SK-N-SH treated with all-trans-retinoic acid at 6 μM for 48 hours (cell line): ENCODE data around the gene SERTAD1.

Source experiments
- ATAC-seq: fragments of 200-7000 bp; cut with Tn5 transposase; 3 replicates; pipeline ENCODE4 v1.9.1; 2020; ENCODE audit warnings: mild to moderate bottlenecking, moderate library complexity
- ARNTL ChIP-seq: fragments of 450-650 bp; formaldehyde crosslinking; IDR thresholded peaks from 2 replicates; pipeline ENCODE4 v1.5.0; 2020; ENCODE audit warnings: low read depth, mild to moderate bottlenecking, moderate library complexity, borderline replicate concordance
- BACH2 ChIP-seq: fragments of 250-450 bp; sonication (Bioruptor Pico); IDR thresholded peaks from 2 replicates; pipeline ENCODE4 v1.9.0; 2021; ENCODE audit warnings: mild to moderate bottlenecking, borderline replicate concordance
- CREB5 ChIP-seq: fragments of 250-450 bp; sonication (Bioruptor Pico); IDR thresholded peaks from 2 replicates; pipeline ENCODE4 v1.5.1; 2020; ENCODE audit warnings: low read depth, mild to moderate bottlenecking, moderate library complexity
- CSDC2 ChIP-seq: fragments of 250-450 bp; sonication (Bioruptor Pico); IDR thresholded peaks from 2 replicates; pipeline ENCODE4 v1.5.0; 2020; ENCODE audit warnings: mild to moderate bottlenecking, moderate library complexity
- CSRNP3 ChIP-seq: fragments of 250-450 bp; sonication (Bioruptor Pico); IDR thresholded peaks from 2 replicates; pipeline ENCODE4 v1.5.1; 2021; ENCODE audit warnings: mild to moderate bottlenecking, moderate library complexity
- GLIS3 ChIP-seq: fragments of 250-450 bp; sonication (Bioruptor Pico); IDR thresholded peaks from 2 replicates; pipeline ENCODE4 v1.5.0; 2020; ENCODE audit warnings: mild to moderate bottlenecking, moderate library complexity
- ISL1 ChIP-seq: fragments of 250-450 bp; sonication (Bioruptor Pico); IDR thresholded peaks from 2 replicates; pipeline ENCODE4 v2.1.2; 2022; ENCODE audit warnings: mild to moderate bottlenecking, moderate library complexity
- OSR1 ChIP-seq: fragments of 250-450 bp; sonication (Bioruptor Pico); IDR thresholded peaks from 2 replicates; pipeline ENCODE4 v1.8.0; 2022; ENCODE audit warnings: moderate library complexity, mild to moderate bottlenecking, inconsistent platforms
- PATZ1 ChIP-seq: fragments of 250-450 bp; sonication (Bioruptor Pico); IDR thresholded peaks from 2 replicates; pipeline ENCODE4 v1.8.0; 2020; ENCODE audit warnings: mild to moderate bottlenecking, moderate library complexity, borderline replicate concordance
- PPARA ChIP-seq: fragments of 250-450 bp; sonication (Bioruptor Pico); IDR thresholded peaks from 2 replicates; pipeline ENCODE4 v1.5.0; 2020; ENCODE audit warnings: mild to moderate bottlenecking, borderline replicate concordance
- RARB ChIP-seq: fragments of 250-450 bp; sonication (Bioruptor Pico); IDR thresholded peaks from 2 replicates; pipeline ENCODE4 v1.8.0; 2021; ENCODE audit warnings: mild to moderate bottlenecking, moderate library complexity
- SNAI2 ChIP-seq: fragments of 250-450 bp; sonication (Bioruptor Pico); IDR thresholded peaks from 2 replicates; pipeline ENCODE4 v1.5.0; 2020; ENCODE audit warnings: mild to moderate bottlenecking, moderate library complexity
- TCF4 ChIP-seq: fragments of 250-450 bp; sonication (Bioruptor Pico); IDR thresholded peaks from 2 replicates; pipeline ENCODE4 v1.8.0; 2021; ENCODE audit warnings: mild to moderate bottlenecking, moderate library complexity, borderline replicate concordance
- TOX ChIP-seq: fragments of 250-450 bp; sonication (Bioruptor Pico); IDR thresholded peaks from 2 replicates; pipeline ENCODE4 v1.8.0; 2021; ENCODE audit warnings: mild to moderate bottlenecking, moderate library complexity, borderline replicate concordance
- TSHZ2 ChIP-seq: fragments of 250-450 bp; sonication (Bioruptor Pico); IDR thresholded peaks from 2 replicates; pipeline ENCODE4 v1.5.0; 2020; ENCODE audit warnings: mild to moderate bottlenecking, moderate library complexity
- ZC3H10 ChIP-seq: fragments of 250-450 bp; sonication (Bioruptor Pico); IDR thresholded peaks from 2 replicates; pipeline ENCODE4 v1.5.1; 2021; ENCODE audit warnings: mild to moderate bottlenecking, moderate library complexity
- ZFP3 ChIP-seq: fragments of 250-450 bp; sonication (Bioruptor Pico); IDR thresholded peaks from 2 replicates; pipeline ENCODE4 v1.5.0; 2020; ENCODE audit warnings: mild to moderate bottlenecking, moderate library complexity
- ZFP30 ChIP-seq: fragments of 450-650 bp; formaldehyde crosslinking; IDR thresholded peaks from 2 replicates; pipeline ENCODE4 v1.5.0; 2022; ENCODE audit warnings: mild to moderate bottlenecking, moderate library complexity
- ZNF565 ChIP-seq: fragments of 450-650 bp; formaldehyde crosslinking; conservative IDR thresholded peaks from 2 replicates; pipeline ENCODE4 v1.5.0; 2020; ENCODE audit warnings: low read depth, mild to moderate bottlenecking, moderate library complexity
- ZNF70 ChIP-seq: fragments of 450-650 bp; formaldehyde crosslinking; IDR thresholded peaks from 2 replicates; pipeline ENCODE4 v1.5.0; 2020; ENCODE audit warnings: mild to moderate bottlenecking, moderate library complexity
- ZNF8 ChIP-seq: fragments of 450-650 bp; formaldehyde crosslinking; IDR thresholded peaks from 2 replicates; pipeline ENCODE4 v1.5.0; 2020; ENCODE audit warnings: mild to moderate bottlenecking, moderate library complexity
- TF ChIP-seq, protein P1 (sequence below): fragments of 250-450 bp; sonication (Bioruptor Pico); IDR thresholded peaks from 2 replicates; pipeline ENCODE4 v1.8.0; 2021; ENCODE audit warnings: low read depth, mild to moderate bottlenecking, moderate library complexity, borderline replicate concordance

The SERTAD1 gene

DNA sequence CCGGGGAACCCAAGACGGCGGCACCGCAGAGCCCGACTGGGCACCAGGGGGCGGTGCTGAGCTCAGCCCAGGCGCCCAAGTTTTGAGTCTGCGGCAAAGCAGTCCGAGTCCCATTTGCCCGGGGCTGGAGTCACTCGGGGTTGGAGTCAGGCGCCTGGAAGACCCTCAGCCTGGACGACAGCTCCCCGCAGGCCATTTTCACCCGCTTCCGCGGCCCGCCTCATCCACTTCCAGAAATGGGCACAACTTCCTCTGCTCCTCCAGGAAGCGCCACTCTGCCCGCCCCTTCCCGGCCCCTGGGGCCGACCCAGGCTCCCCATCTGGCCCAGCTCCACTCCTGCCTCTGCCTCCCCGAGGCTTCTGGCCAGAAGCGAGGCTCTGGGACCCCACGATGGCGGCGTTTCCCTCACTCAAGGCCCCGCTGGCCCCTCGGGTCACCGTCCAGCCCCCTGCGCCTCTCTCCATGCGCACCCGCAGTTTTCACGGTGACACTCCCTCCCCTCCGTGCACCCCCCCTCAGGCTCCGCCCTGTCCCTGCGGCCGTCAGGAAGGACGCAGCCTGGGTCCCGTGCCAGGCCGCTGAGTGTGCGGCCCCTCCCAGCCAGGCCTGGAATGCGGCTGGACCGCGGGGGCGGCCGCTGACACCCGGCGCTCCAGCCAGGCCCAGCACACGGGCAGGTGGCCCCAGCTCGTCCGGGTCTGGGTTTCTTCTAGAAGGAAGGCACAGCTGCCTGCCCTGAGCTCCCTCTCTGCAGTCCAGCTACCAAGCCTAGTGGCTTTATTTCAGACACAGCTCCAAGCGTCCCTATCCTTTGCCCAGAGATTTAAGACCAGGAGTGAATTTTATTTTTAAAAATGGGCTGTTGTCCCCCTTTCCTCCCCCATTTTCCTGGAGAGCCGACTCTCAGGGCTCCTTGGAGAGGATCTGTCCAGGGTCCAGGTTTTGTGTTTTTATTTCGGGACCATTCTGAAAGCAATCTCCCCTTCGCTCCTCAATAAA is 4.7 kb downstream of the SERTAD1 start:
- TF ChIP-seq OSR1 (CRISPR knock-in tag) = no peak
- TF ChIP-seq PATZ1 (CRISPR knock-in tag) = peak; percentile 92
- no peak for TF ChIP-seq CSRNP3 (CRISPR knock-in tag)
- no peak for TF ChIP-seq PPARA (CRISPR knock-in tag)
- TF ChIP-seq, protein P1, sequence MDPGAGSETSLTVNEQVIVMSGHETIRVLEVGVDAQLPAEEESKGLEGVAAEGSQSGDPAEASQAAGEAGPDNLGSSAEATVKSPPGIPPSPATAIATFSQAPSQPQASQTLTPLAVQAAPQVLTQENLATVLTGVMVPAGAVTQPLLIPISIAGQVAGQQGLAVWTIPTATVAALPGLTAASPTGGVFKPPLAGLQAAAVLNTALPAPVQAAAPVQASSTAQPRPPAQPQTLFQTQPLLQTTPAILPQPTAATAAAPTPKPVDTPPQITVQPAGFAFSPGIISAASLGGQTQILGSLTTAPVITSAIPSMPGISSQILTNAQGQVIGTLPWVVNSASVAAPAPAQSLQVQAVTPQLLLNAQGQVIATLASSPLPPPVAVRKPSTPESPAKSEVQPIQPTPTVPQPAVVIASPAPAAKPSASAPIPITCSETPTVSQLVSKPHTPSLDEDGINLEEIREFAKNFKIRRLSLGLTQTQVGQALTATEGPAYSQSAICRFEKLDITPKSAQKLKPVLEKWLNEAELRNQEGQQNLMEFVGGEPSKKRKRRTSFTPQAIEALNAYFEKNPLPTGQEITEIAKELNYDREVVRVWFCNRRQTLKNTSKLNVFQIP (CRISPR knock-in tag) = no peak
- TF ChIP-seq TOX (CRISPR knock-in tag) = no peak
- peak; percentile 86 for TF ChIP-seq TSHZ2 (CRISPR knock-in tag)
- no peak for TF ChIP-seq ZNF8 (CRISPR knock-in tag)
- TF ChIP-seq ARNTL (CRISPR knock-in tag) = no peak
- no peak for TF ChIP-seq BACH2 (CRISPR knock-in tag)
- TF ChIP-seq ISL1 (CRISPR knock-in tag) = peak; percentile 20; the same call in 1 of the 2 replicates
- no peak for TF ChIP-seq ZFP30 (CRISPR knock-in tag)
- TF ChIP-seq ZC3H10 (CRISPR knock-in tag) = no peak
- peak; percentile 84; the same call in 1 of the 2 replicates for TF ChIP-seq SNAI2 (CRISPR knock-in tag)
- TF ChIP-seq CSDC2 = no peak
- TF ChIP-seq CREB5 (CRISPR knock-in tag) = no peak
- TF ChIP-seq GLIS3 = 0 out of 2 replicates have a peak, but pooled peaks have one; percentile 58
- no peak for TF ChIP-seq ZFP3 (CRISPR knock-in tag)
- TF ChIP-seq TCF4 (CRISPR knock-in tag) = peak; percentile 46
- TF ChIP-seq ZNF70 (CRISPR knock-in tag) = no peak
- ATAC-seq = peak; percentile 74

GRCh38 chr19:40420451-40420765 is 5.4 kb downstream of the SERTAD1 start:
- no peak for TF ChIP-seq RARB
- no peak for TF ChIP-seq ZFP30 (CRISPR knock-in tag)
- no peak for TF ChIP-seq OSR1 (CRISPR knock-in tag)
- no peak for TF ChIP-seq ZC3H10 (CRISPR knock-in tag)
- no peak for TF ChIP-seq ZNF565 (CRISPR knock-in tag)
- ATAC-seq = no peak
